Kidney epithelial cell (primary cell): ENCODE results near the gene FETUB. TPM values are rescaled to one million over a fixed set of nuclear protein-coding genes. Genes with fewer than 3 reads are reported as not detected.
"Not testable (repeated sequence)": the region's sequence is repeated elsewhere in the genome, so short reads cannot be mapped to it uniquely, and the experiment has no call there.

ENCODE experiments used
- DNase-seq: peaks from one replicate; pipeline ENCODE4 v3.0.0-alpha.2; 2010; ENCODE audit warnings: low read depth
- H3K27me3 ChIP-seq: 2 replicates; pipeline ENCODE4 v1.6.0; 2011; ENCODE audit warnings: low read length; ENCODE audit not compliant: control insufficient read depth, insufficient read depth
- H3K36me3 ChIP-seq: 2 replicates; pipeline ENCODE4 v1.5.1; 2011; ENCODE audit warnings: low read length; ENCODE audit not compliant: control insufficient read depth, insufficient read depth
- H3K4me3 ChIP-seq: 2 replicates; pipeline ENCODE4 v1.5.1; 2011; ENCODE audit warnings: low read depth, mild to moderate bottlenecking, control low read depth, low read length
- CTCF ChIP-seq: IDR thresholded peaks from 2 replicates; pipeline ENCODE4 v1.5.1; 2011; ENCODE audit warnings: mild to moderate bottlenecking, moderate library complexity, low read length, control low read depth, inconsistent platforms; ENCODE audit not compliant: insufficient read depth, poor library complexity, severe bottlenecking
- total RNA-seq: library from RNA; depleted of rRNA; stranded (reverse); fragments of >200 nt; gene quantifications from 2 replicates; pipeline ENCODE4 v1.2.3, GENCODE V29; 2015

The FETUB gene
- total RNA-seq, 1 donor from 2014 or later, result not detected

DNA sequence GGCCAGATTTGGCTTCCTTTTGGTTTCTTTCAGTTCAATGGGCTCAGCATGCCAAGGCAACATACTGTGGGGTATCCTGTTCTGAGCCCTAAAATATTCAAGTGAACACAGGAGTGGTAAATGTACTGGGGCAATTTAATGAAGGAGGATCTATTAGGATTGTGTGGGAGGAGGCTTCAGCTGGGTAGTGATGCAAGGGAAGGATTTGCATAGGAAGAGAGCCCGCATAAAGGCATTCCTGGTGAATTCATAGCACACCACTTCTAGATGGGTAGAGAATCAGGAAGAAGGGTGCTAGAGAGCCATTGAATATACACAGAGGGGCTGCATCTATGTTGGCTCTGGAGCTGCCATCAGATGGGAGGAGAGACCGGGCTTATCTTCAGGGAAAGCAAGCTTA is 56.3 kb downstream of the FETUB start:
- Histone ChIP-seq H3K36me3 (no peaks in the 10 kb centered on the region), H3K27me3 (no peaks in the 10 kb centered on the region), H3K4me3 (no peak overlapping the region)
- no peak for DNase-seq
- no peak for TF ChIP-seq CTCF

- TF ChIP-seq CTCF, result no peak
- Histone ChIP-seq H3K4me3 (no peak overlapping the region), H3K36me3 (no peaks in the 10 kb centered on the region), H3K27me3 (no peaks in the 10 kb centered on the region)
- no peak for DNase-seq
These were observed 57.3 kb downstream of the FETUB start for GRCh38 chr3:186697510-186697909.

DNA sequence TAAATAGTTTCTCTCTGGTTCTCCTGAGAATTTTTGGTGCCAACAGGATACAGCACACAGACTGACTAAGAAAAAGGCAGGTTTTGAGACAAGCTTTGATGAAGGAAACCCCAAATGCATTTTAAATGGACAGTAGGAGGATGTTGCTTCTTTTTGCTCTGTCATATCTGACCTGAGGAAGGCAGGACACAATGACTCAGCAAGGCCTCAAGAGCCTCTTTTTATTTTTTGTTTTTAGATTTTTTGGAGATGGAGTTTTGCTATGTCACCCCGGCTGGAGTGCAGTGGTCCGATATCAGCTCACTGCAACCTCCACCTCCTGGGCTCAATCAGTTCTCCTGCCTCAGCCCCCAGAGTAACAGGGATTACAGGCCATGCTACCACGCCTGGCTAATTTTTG is 60.1 kb downstream of the FETUB start:
- Histone ChIP-seq H3K27me3 (no peaks in the 10 kb centered on the region), H3K4me3 (no peak overlapping the region), H3K36me3 (no peaks in the 10 kb centered on the region)
- no peak for DNase-seq
- no peak for TF ChIP-seq CTCF

DNA sequence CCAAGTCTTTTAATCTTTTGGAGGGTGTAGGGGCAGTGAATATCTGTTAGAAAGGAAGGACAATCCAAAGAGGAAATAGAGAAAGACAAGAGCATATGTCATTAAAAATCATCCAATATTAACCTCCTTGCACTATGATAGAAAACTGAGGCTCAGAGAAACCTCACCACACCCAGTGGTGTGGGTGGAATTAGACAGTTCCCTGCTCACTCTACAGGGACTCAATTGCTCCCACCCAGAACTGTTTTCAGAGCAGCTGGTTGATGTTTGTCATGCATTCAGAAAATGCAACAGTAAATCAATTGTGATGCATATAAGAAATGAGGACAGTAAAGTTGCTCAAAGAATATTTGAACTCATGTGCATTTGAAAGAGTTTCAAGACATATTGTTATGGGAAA is 62.3 kb downstream of the FETUB start:
- not testable (repeated sequence) for H3K36me3 ChIP-seq, H3K27me3 ChIP-seq, DNase-seq, H3K4me3 ChIP-seq

Other genes with a start within 250 kb of the FETUB start
- gene CRYGS, start 96.0 kb upstream of the FETUB start, total RNA-seq, result 1.8 and 2.7 TPM in 2 replicates
- 10.3 and 16.1 TPM in 2 replicates for gene TBCCD1, start 73.1 kb upstream of the FETUB start, total RNA-seq
- 83.2 and 93.5 TPM in 2 replicates for gene DNAJB11, start 69.7 kb upstream of the FETUB start, total RNA-seq
- not detected in 2 replicates for gene AHSG, start 27.3 kb upstream of the FETUB start, total RNA-seq
- 0.13 and 0.14 TPM in 2 replicates for gene HRG, start 25.6 kb downstream of the FETUB start, total RNA-seq
- not detected in 2 replicates for gene KNG1, start 77.0 kb downstream of the FETUB start, total RNA-seq
- gene EIF4A2, start 143.2 kb downstream of the FETUB start, total RNA-seq, result 269 and 292 TPM in 2 replicates
- gene RFC4, start 166.1 kb downstream of the FETUB start, total RNA-seq, result 33.3 and 35.0 TPM in 2 replicates
- gene ADIPOQ, start 202.3 kb downstream of the FETUB start, total RNA-seq, result not detected in 2 replicates